Mammary epithelial cell (primary cell): ENCODE measurements around the gene WDR37.

Experiments used
- EZH2 ChIP-seq: IDR thresholded peaks from 2 replicates; pipeline ENCODE4 v1.6.1; 2012; ENCODE audit warnings: low read length, inconsistent platforms, borderline replicate concordance
- TF ChIP-seq, protein P1 (sequence below), 2 donors: IDR thresholded peaks in 1 of 2; conservative IDR thresholded peaks in 1 of 2; 2 replicates each; pipeline ENCODE4 v1.5.1; 2011 to 2012; ENCODE audit warnings: inconsistent platforms in 2 of 2, low read length in 2 of 2, mild to moderate bottlenecking in 2 of 2, control low read depth in 1 of 2, low read depth in 1 of 2; ENCODE audit not compliant: insufficient read depth in 1 of 2; ENCODE audit errors: extremely low read depth in 1 of 2

DNA sequence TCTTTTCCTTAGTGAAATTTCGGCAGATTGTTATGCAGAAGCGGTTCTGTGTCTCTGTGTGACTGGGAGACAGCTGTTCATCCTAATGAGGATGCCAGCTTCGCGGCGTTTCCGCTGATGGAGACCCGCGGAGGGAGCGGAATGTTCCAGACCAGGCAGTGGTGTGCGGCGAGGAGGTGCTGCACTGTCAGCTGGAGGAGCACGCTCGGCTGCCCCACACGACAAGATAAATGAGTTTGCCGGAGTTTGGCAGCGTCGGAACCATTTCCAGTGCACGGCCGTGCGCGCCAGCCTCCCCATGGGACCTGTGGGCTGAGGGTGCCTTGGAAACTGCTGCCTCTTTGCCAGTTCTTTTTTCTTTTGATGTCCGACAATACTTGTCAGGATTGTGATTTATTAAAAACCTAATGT, 64.6 kb downstream of the WDR37 start:
- TF ChIP-seq, protein P1, sequence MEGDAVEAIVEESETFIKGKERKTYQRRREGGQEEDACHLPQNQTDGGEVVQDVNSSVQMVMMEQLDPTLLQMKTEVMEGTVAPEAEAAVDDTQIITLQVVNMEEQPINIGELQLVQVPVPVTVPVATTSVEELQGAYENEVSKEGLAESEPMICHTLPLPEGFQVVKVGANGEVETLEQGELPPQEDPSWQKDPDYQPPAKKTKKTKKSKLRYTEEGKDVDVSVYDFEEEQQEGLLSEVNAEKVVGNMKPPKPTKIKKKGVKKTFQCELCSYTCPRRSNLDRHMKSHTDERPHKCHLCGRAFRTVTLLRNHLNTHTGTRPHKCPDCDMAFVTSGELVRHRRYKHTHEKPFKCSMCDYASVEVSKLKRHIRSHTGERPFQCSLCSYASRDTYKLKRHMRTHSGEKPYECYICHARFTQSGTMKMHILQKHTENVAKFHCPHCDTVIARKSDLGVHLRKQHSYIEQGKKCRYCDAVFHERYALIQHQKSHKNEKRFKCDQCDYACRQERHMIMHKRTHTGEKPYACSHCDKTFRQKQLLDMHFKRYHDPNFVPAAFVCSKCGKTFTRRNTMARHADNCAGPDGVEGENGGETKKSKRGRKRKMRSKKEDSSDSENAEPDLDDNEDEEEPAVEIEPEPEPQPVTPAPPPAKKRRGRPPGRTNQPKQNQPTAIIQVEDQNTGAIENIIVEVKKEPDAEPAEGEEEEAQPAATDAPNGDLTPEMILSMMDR (conservative IDR thresholded peaks at IDR 0.05 in 1 of 2, IDR thresholded peaks at IDR 0.05 in 1 of 2; ENCODE audit: extremely low read depth in 1 of 2, insufficient read depth in 1 of 2, low read depth in 1 of 2, low read length in 2 of 2), result no peak
- no peak for TF ChIP-seq EZH2
